H1 (cell line): ENCODE measurements around the gene HHIP. TPM values are rescaled to one million over a fixed set of nuclear protein-coding genes. Genes with fewer than 3 reads are reported as not detected.

ENCODE experiments used
- CTCF ChIA-PET: fragments of 300-600 bp; sonication (Branson Sonifier 250); formaldehyde crosslinking; loops from one replicate; lab custom pipeline; 2021; ENCODE audit not compliant: partially characterized antibody; lab: Charles Lee
- POLR2A ChIA-PET: fragments of 300-600 bp; sonication (Branson Sonifier 250); formaldehyde crosslinking; loops from one replicate; lab custom pipeline; 2021; ENCODE audit warnings: inconsistent platforms; ENCODE audit not compliant: partially characterized antibody; lab: Charles Lee
- DNase-seq, 2 experiments: peaks; one replicate each; pipeline versions ENCODE4 v3.0.0 to v3.0.0-alpha.2; 2010 to 2022; ENCODE audit warnings: low spot score in 2 of 2, low read depth in 1 of 2, mixed read lengths in 1 of 2
- FAIRE-seq: peaks from 2 replicates; lab custom pipeline; 2011; peaks lifted over from hg19 to GRCh38; lab: Jason Lieb, UNC
- H2AFZ ChIP-seq: 2 replicates; pipeline ENCODE4 v1.8.1; 2012; ENCODE audit warnings: low read length, inconsistent platforms
- H2AK5ac ChIP-seq: 2 replicates; pipeline ENCODE4 v1.6.1; 2013; ENCODE audit warnings: low read depth, low read length
- H2BK120ac ChIP-seq: replicated peaks from 2 replicates; pipeline ENCODE3; 2013; ENCODE audit warnings: low read depth, low read length, inconsistent platforms
- H2BK12ac ChIP-seq: 2 replicates; pipeline ENCODE4 v1.6.1; 2013; ENCODE audit warnings: low read depth, low read length
- H2BK15ac ChIP-seq: 2 replicates; pipeline ENCODE4 v1.6.1; 2013; ENCODE audit warnings: low read length
- H2BK20ac ChIP-seq: 2 replicates; pipeline ENCODE4 v1.6.1; 2013; ENCODE audit warnings: low read length
- H2BK5ac ChIP-seq: 2 replicates; pipeline ENCODE4 v1.6.1; 2013; ENCODE audit warnings: low read depth, low read length
- H3K14ac ChIP-seq: 2 replicates; pipeline ENCODE4 v1.6.1; 2013; ENCODE audit warnings: inconsistent platforms; ENCODE audit not compliant: insufficient read length
- H3K18ac ChIP-seq: 2 replicates; pipeline ENCODE4 v1.6.1; 2013; ENCODE audit warnings: low read length; ENCODE audit errors: extremely low read depth
- H3K23ac ChIP-seq: 2 replicates; pipeline ENCODE4 v1.6.1; 2013; ENCODE audit warnings: inconsistent platforms; ENCODE audit not compliant: insufficient read length
- H3K23me2 ChIP-seq: 2 replicates; pipeline ENCODE4 v1.6.1; 2013; ENCODE audit warnings: low read depth, low read length
- H3K27ac ChIP-seq: 2 replicates; pipeline ENCODE4 v1.6.1; 2011; ENCODE audit warnings: low read depth, low read length, inconsistent platforms
- H3K27me3 ChIP-seq, 4 experiments: replicated peaks in 1 of 4; 1 replicate in 1 of 4; 2 replicates in 3 of 4; pipeline versions ENCODE4 v1.6.1 to v1.8.1; 2011 to 2013; ENCODE audit warnings: low read length in 3 of 4, mild to moderate bottlenecking in 3 of 4, inconsistent platforms in 2 of 4, mixed read lengths in 2 of 4, moderate library complexity in 1 of 4; ENCODE audit not compliant: control insufficient read depth in 3 of 4, insufficient read depth in 3 of 4; ENCODE audit errors: extremely low read depth in 1 of 4
- H3K36me3 ChIP-seq, 4 experiments: 2 replicates each; pipeline versions ENCODE4 v1.6.1 to v1.8.1; 2011 to 2013; ENCODE audit warnings: mild to moderate bottlenecking in 4 of 4, low read length in 3 of 4, moderate library complexity in 2 of 4, control low read depth in 1 of 4, inconsistent platforms in 1 of 4; ENCODE audit not compliant: insufficient read depth in 4 of 4, control insufficient read depth in 2 of 4
- H3K4ac ChIP-seq: replicated peaks from 2 replicates; pipeline ENCODE3; 2013; ENCODE audit warnings: low read length, low read depth, mixed read lengths, inconsistent platforms; ENCODE audit not compliant: insufficient read length
- H3K4me1 ChIP-seq, 4 experiments: replicated peaks in 1 of 4; 1 replicate in 1 of 4; 2 replicates in 3 of 4; pipeline versions ENCODE4 v1.6.1 to v1.8.1; 2011 to 2013; ENCODE audit warnings: low read length in 3 of 4, inconsistent platforms in 2 of 4, mixed read lengths in 1 of 4; ENCODE audit not compliant: insufficient read depth in 4 of 4, control insufficient read depth in 3 of 4
- H3K4me2 ChIP-seq, 2 experiments: 2 replicates each; pipeline versions ENCODE4 v1.6.1 to v1.8.1; 2011 to 2013; ENCODE audit warnings: low read depth in 2 of 2, low read length in 2 of 2, control low read depth in 1 of 2, inconsistent platforms in 1 of 2, mild to moderate bottlenecking in 1 of 2; ENCODE audit not compliant: insufficient read depth in 1 of 2
- H3K4me3 ChIP-seq, 4 experiments: fragments of 200-600, 300-600 bp in 1 of 4; sonication (generic), shearing (Covaris generic), sonication (Bioruptor Twin) in 1 of 4; 2 replicates each; pipeline versions ENCODE4 v1.5.1 to v1.8.1; 2011 to 2016; ENCODE audit warnings: low read length in 4 of 4, low read depth in 3 of 4, control low read depth in 2 of 4, inconsistent platforms in 2 of 4, mild to moderate bottlenecking in 2 of 4, mixed read lengths in 1 of 4, moderate library complexity in 1 of 4; ENCODE audit not compliant: insufficient read depth in 2 of 4; ENCODE audit errors: extremely low read depth in 1 of 4
- H3K56ac ChIP-seq: replicated peaks from 2 replicates; pipeline ENCODE3; 2013; ENCODE audit warnings: low read depth, mild to moderate bottlenecking, mixed read lengths, low read length, inconsistent platforms; ENCODE audit not compliant: insufficient read length
- H3K79me1 ChIP-seq: 2 replicates; pipeline ENCODE4 v1.6.1; 2013; ENCODE audit warnings: low read depth, low read length, control low read depth
- H3K79me2 ChIP-seq, 2 experiments: 2 replicates each; pipeline versions ENCODE4 v1.6.1 to v1.8.1; 2012 to 2013; ENCODE audit warnings: low read length in 2 of 2, mild to moderate bottlenecking in 2 of 2, inconsistent platforms in 1 of 2; ENCODE audit not compliant: insufficient read depth in 2 of 2, control insufficient read depth in 1 of 2
- H3K9ac ChIP-seq, 4 experiments: replicated peaks in 1 of 4; 1 replicate in 1 of 4; 2 replicates in 3 of 4; pipeline versions ENCODE4 v1.6.1 to v1.8.1; 2011 to 2013; ENCODE audit warnings: low read depth in 3 of 4, low read length in 3 of 4, control low read depth in 2 of 4, mild to moderate bottlenecking in 2 of 4, moderate library complexity in 2 of 4, inconsistent platforms in 1 of 4; ENCODE audit errors: extremely low read depth in 1 of 4
- H3K9me3 ChIP-seq, 2 experiments: 2 replicates each; pipeline versions ENCODE4 v1.6.1 to v1.8.1; 2012 to 2013; ENCODE audit warnings: mild to moderate bottlenecking in 2 of 2, moderate library complexity in 2 of 2, control low read depth in 1 of 2, inconsistent platforms in 1 of 2, low read depth in 1 of 2, low read length in 1 of 2, mixed read lengths in 1 of 2; ENCODE audit not compliant: insufficient read depth in 2 of 2
- H4K20me1 ChIP-seq, 2 experiments: replicated peaks in 1 of 2; 2 replicates each; pipeline versions ENCODE3 to v1.8.1; 2011 to 2013; ENCODE audit warnings: inconsistent platforms in 2 of 2, low read length in 2 of 2, mild to moderate bottlenecking in 1 of 2; ENCODE audit not compliant: insufficient read depth in 2 of 2, control insufficient read depth in 1 of 2
- H4K5ac ChIP-seq: 2 replicates; pipeline ENCODE4 v1.6.1; 2013; ENCODE audit warnings: low read length, low read depth, mixed read lengths, inconsistent platforms; ENCODE audit not compliant: insufficient read length
- H4K8ac ChIP-seq: 2 replicates; pipeline ENCODE4 v1.8.0; 2013; ENCODE audit warnings: mild to moderate bottlenecking, moderate library complexity, low read length, inconsistent platforms; ENCODE audit not compliant: insufficient read depth; ENCODE audit errors: extremely low read depth
- H4K91ac ChIP-seq: replicated peaks from 2 replicates; pipeline ENCODE3; 2013; ENCODE audit warnings: low read length, mixed read lengths, inconsistent platforms; ENCODE audit not compliant: insufficient read length
- BACH1 ChIP-seq: IDR thresholded peaks from 2 replicates; pipeline ENCODE4 v1.6.1; 2012; ENCODE audit warnings: low read length, improper control_type of control experiment
- BRCA1 ChIP-seq: IDR thresholded peaks from 2 replicates; pipeline ENCODE4 v1.6.1; 2012; ENCODE audit warnings: low read depth, low read length, improper control_type of control experiment
- CBX5 ChIP-seq: fragments of 300-800, 300-1000 bp; sonication (generic); IDR thresholded peaks from 2 replicates; pipeline ENCODE4 v1.7.1; 2016; ENCODE audit warnings: antibody characterized with exemption, low read length, low read depth
- FOSL1 ChIP-seq: IDR thresholded peaks from 2 replicates; pipeline ENCODE4 v1.6.1; 2011; ENCODE audit warnings: mild to moderate bottlenecking, low read depth, low read length, moderate library complexity; ENCODE audit not compliant: insufficient read depth
- GABPA ChIP-seq: IDR thresholded peaks from 2 replicates; pipeline ENCODE4 v1.6.1; 2011; ENCODE audit warnings: mild to moderate bottlenecking, low read length, moderate library complexity, borderline replicate concordance; ENCODE audit not compliant: insufficient read depth
- HDAC6 ChIP-seq: IDR thresholded peaks from one replicate; pipeline ENCODE4 v1.7.1; 2012; ENCODE audit warnings: low read depth, mild to moderate bottlenecking, inconsistent platforms, low read length, moderate library complexity
- KDM1A ChIP-seq: fragments of 200-600, 300-600 bp; sonication (generic); IDR thresholded peaks from 2 replicates; pipeline ENCODE4 v1.7.1; 2016; ENCODE audit warnings: mild to moderate bottlenecking, low read length, borderline replicate concordance
- NRF1 ChIP-seq: IDR thresholded peaks from 2 replicates; pipeline ENCODE4 v1.6.1; 2011; ENCODE audit warnings: mild to moderate bottlenecking, low read depth, low read length, improper control_type of control experiment
- POLR2A ChIP-seq, 2 experiments: IDR thresholded peaks; 1 replicate in 1 of 2; 2 replicates in 1 of 2; pipeline ENCODE4 v1.6.1; 2011; ENCODE audit warnings: low read depth in 2 of 2, low read length in 2 of 2, mild to moderate bottlenecking in 2 of 2; ENCODE audit errors: control extremely low read depth in 1 of 2
- RFX5 ChIP-seq: IDR thresholded peaks from 2 replicates; pipeline ENCODE4 v1.6.1; 2011; ENCODE audit warnings: low read depth, low read length, improper control_type of control experiment, borderline replicate concordance
- SIRT6 ChIP-seq: IDR thresholded peaks from one replicate; pipeline ENCODE4 v1.7.1; 2012; ENCODE audit warnings: low read length, inconsistent platforms
- SP1 ChIP-seq: IDR thresholded peaks from 2 replicates; pipeline ENCODE4 v1.6.1; 2011; ENCODE audit warnings: low read depth, low read length
- SRF ChIP-seq: IDR thresholded peaks from 2 replicates; pipeline ENCODE4 v1.6.1; 2011; ENCODE audit warnings: mild to moderate bottlenecking, low read depth, low read length, moderate library complexity
- WGBS, 2 experiments: shearing (Covaris generic) in 1 of 2; methylation state at CpG; one replicate each; pipeline versions ENCODE4 v1.1.6 to v1.1.7; 2013 to 2015; ENCODE audit warnings: low lambda C conversion rate in 2 of 2, mixed read lengths in 2 of 2, inconsistent platforms in 1 of 2, low coverage in 1 of 2, missing lambda C conversion rate in 1 of 2; ENCODE audit not compliant: insufficient replicate concordance in 2 of 2, insufficient coverage in 1 of 2, insufficient read length in 1 of 2; ENCODE audit errors: extremely low coverage in 1 of 2, missing lambda C conversion rate in 1 of 2; 5-methylcytosine and 5-hydroxymethylcytosine counted together
- polyA plus RNA-seq, 7 experiments: library from polyadenylated mRNA; depleted of rRNA in 3 of 7; stranded (reverse) in 5 of 7; unstranded in 2 of 7; fragments of >200 nt in 5 of 7; fragments of 200-250 nt in 2 of 7; gene quantifications; 1 replicate in 5 of 7; 2 replicates in 1 of 7; 4 replicates in 1 of 7; pipeline versions ENCODE4 v1.2.1 to v1.2.3, GENCODE V29; 2011 to 2013; ENCODE audit warnings: missing spikeins in 2 of 7, mixed read lengths in 2 of 7
- total RNA-seq: library from RNA; stranded (reverse); fragmentation: NEBNext Ultra II Directional; extraction: Animal tissue kit (Norgen Biotek cat#: 25700); gene quantifications from 2 replicates; pipeline ENCODE4 v1.2.1, GENCODE V29; 2021
- TF ChIP-seq, protein P1 (sequence below), 3 experiments: IDR thresholded peaks; 1 replicate in 2 of 3; 2 replicates in 1 of 3; pipeline versions ENCODE4 v1.5.1 to v1.6.1; 2011; ENCODE audit warnings: low read length in 3 of 3, mild to moderate bottlenecking in 3 of 3, inconsistent platforms in 2 of 3, low read depth in 1 of 3, moderate library complexity in 1 of 3; ENCODE audit not compliant: insufficient read depth in 1 of 3; ENCODE audit errors: control extremely low read depth in 1 of 3

HHIP gene
- total and polyA plus RNA-seq, 2 of the 8 experiments (the other 6 are each of a cell fraction or from before 2014, with no cell fraction given): 0.05 to 1.3 TPM

DNA sequence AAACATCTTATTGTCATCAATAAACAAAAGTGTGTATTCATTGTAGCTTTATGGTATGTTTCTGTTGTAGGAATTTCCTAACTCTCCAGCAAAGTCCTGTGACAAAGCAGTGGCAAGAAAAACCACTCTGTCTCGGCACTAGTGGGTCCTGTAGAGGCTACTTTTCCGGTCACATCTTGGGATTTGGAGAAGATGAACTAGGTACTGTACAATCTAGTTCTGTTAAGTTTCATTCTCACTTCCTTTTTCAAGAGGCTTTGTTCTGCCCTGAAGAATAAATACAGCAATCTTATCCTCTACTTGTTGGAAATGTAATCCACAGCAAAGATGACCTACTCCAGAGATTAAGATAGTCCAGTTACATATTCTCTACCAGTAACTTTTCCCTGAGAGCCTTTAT lies 69.3 kb downstream of the HHIP start:
- Histone ChIP-seq H3K27me3 (no peaks in the 10 kb centered on the region), H2BK20ac (no peak overlapping the region), H3K18ac (no peak overlapping the region), H3K4ac (no peak overlapping the region), H3K14ac (no peak overlapping the region), H3K36me3 (no peaks in the 10 kb centered on the region), H3K9me3 (no peaks in the 10 kb centered on the region), H2BK12ac (no peak overlapping the region), H2BK15ac (no peak overlapping the region), H2BK5ac (no peak overlapping the region), H4K91ac (no peak overlapping the region), H2BK120ac (no peak overlapping the region), H4K8ac (no peak overlapping the region), H2AK5ac (no peak overlapping the region), H3K4me1 (no peaks in the 10 kb centered on the region), H4K5ac (no peak overlapping the region), H3K27ac (no peak overlapping the region), H3K9ac (no peak overlapping the region), H4K20me1 (no peaks in the 10 kb centered on the region), H3K4me3 (no peak overlapping the region), H3K56ac (no peak overlapping the region), H3K4me2 (no peak overlapping the region), H3K23ac (no peak overlapping the region), H3K79me2 (no peaks in the 10 kb centered on the region), H3K79me1 (no peaks in the 10 kb centered on the region), H3K23me2 (no peaks in the 10 kb centered on the region), H2AFZ (no peak overlapping the region)
- DNase-seq (no peak), FAIRE-seq (no peak)
- CTCF ChIA-PET: no interaction called here
- POLR2A ChIA-PET: no interaction called here
- 89% methylated on average over 2 of the region's 2 CpGs; no CpG with 5 or more reads in 1 of the 2 experiments for WGBS, 2 experiments
- TF ChIP-seq CBX5 (no peak), RFX5 (no peak), FOSL1 (no peak), SIRT6 (no peak), HDAC6 (no peak), BRCA1 (no peak), BACH1 (no peak), SRF (no peak), KDM1A (no peak), GABPA (no peak), POLR2A (IDR thresholded peaks at IDR 0.05; ENCODE audit: control extremely low read depth in 1 of 2, low read depth in 2 of 2, low read length in 2 of 2) (no peak), SP1 (no peak), NRF1 (no peak)
- TF ChIP-seq, protein P1, sequence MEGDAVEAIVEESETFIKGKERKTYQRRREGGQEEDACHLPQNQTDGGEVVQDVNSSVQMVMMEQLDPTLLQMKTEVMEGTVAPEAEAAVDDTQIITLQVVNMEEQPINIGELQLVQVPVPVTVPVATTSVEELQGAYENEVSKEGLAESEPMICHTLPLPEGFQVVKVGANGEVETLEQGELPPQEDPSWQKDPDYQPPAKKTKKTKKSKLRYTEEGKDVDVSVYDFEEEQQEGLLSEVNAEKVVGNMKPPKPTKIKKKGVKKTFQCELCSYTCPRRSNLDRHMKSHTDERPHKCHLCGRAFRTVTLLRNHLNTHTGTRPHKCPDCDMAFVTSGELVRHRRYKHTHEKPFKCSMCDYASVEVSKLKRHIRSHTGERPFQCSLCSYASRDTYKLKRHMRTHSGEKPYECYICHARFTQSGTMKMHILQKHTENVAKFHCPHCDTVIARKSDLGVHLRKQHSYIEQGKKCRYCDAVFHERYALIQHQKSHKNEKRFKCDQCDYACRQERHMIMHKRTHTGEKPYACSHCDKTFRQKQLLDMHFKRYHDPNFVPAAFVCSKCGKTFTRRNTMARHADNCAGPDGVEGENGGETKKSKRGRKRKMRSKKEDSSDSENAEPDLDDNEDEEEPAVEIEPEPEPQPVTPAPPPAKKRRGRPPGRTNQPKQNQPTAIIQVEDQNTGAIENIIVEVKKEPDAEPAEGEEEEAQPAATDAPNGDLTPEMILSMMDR (IDR thresholded peaks at IDR 0.05; ENCODE audit: control extremely low read depth in 1 of 3, insufficient read depth in 1 of 3, low read depth in 1 of 3, low read length in 3 of 3): no peak
